SU-DHL-6 (cell line): ENCODE data around the gene SUCNR1.

Experiments
- EZH2phosphoT487 ChIP-seq: fragments of 200-600 bp; sonication (generic), shearing (Covaris generic); conservative IDR thresholded peaks from 2 replicates; pipeline ENCODE4 v1.6.1; 2018; ENCODE audit warnings: mild to moderate bottlenecking, antibody characterized with exemption, low read length, moderate library complexity, mixed read lengths
- TF ChIP-seq, protein P1 (sequence below): fragments of 200-600 bp; sonication (generic); IDR thresholded peaks from one replicate; pipeline ENCODE4 v1.5.1; 2017; ENCODE audit warnings: antibody characterized with exemption, mild to moderate bottlenecking, low read length, moderate library complexity; ENCODE audit not compliant: insufficient read depth, poor library complexity, severe bottlenecking

GRCh38 chr3:151912028-151912427, 38.6 kb downstream of the SUCNR1 start:
- TF ChIP-seq, protein P1, sequence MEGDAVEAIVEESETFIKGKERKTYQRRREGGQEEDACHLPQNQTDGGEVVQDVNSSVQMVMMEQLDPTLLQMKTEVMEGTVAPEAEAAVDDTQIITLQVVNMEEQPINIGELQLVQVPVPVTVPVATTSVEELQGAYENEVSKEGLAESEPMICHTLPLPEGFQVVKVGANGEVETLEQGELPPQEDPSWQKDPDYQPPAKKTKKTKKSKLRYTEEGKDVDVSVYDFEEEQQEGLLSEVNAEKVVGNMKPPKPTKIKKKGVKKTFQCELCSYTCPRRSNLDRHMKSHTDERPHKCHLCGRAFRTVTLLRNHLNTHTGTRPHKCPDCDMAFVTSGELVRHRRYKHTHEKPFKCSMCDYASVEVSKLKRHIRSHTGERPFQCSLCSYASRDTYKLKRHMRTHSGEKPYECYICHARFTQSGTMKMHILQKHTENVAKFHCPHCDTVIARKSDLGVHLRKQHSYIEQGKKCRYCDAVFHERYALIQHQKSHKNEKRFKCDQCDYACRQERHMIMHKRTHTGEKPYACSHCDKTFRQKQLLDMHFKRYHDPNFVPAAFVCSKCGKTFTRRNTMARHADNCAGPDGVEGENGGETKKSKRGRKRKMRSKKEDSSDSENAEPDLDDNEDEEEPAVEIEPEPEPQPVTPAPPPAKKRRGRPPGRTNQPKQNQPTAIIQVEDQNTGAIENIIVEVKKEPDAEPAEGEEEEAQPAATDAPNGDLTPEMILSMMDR, result no peak
- no peak for TF ChIP-seq EZH2phosphoT487
